K562 (cell line): ENCODE measurements around the gene CDHR1. TPM values are rescaled to one million over a fixed set of nuclear protein-coding genes. Genes with fewer than 3 reads are reported as not detected.
A peak's percentile ranks its signal among the peaks of the same experiment; 100 is the strongest.

Source experiments
- ATAC-seq: fragments of 200-7000 bp; cut with Tn5 transposase; 3 replicates; pipeline ENCODE4 v1.9.1; 2020; ENCODE audit warnings: moderate library complexity
- BruUV-seq: library from RNA; stranded (reverse); fragments of 400-500 nt; replicated peaks from 2 replicates; lab custom pipeline; 2021; lab: Mats Ljungman, UMichigan
- CTCF ChIA-PET: fragments of 300-600 bp; formaldehyde crosslinking; extraction: SDS; loops from one replicate; lab custom pipeline; 2021; ENCODE audit warnings: low intra/inter-chr PET ratio; lab: Yijun Ruan, JAX
- POLR2A ChIA-PET: fragments of 300-600, 350-650 bp; sonication (Branson Sonifier 250); formaldehyde crosslinking; extraction: SDS; loops from one replicate; lab custom pipeline; 2021; ENCODE audit warnings: antibody characterized with exemption, inconsistent platforms; lab: Yijun Ruan, JAX
- DNase-seq, 4 experiments: peaks; one replicate each; pipeline versions ENCODE4 v3.0.0 to v3.0.0-alpha.2; 2011 to 2018; ENCODE audit warnings: low spot score in 3 of 4, mixed read lengths in 3 of 4; ENCODE audit errors: extremely low read depth in 1 of 4
- FAIRE-seq: peaks from 2 replicates; lab custom pipeline; 2011; peaks lifted over from hg19 to GRCh38; lab: Jason Lieb, UNC
- H2AFZ ChIP-seq: 2 replicates; pipeline ENCODE4 v1.6.0; 2011; ENCODE audit warnings: low read depth, low read length, control low read depth, inconsistent platforms
- H3K27ac ChIP-seq: fragments of 200-600 bp; 3 replicates; pipeline ENCODE4 v1.8.0; 2011; ENCODE audit warnings: low read depth, mild to moderate bottlenecking, control low read depth, inconsistent platforms, low read length, moderate library complexity, mixed read lengths; ENCODE audit errors: extremely low read depth
- H3K27me3 ChIP-seq, 2 experiments: fragments of 300-600 bp in 1 of 2; 2 replicates in 1 of 2; 3 replicates in 1 of 2; pipeline versions ENCODE4 v1.6.0 to v1.8.0; 2011; ENCODE audit warnings: inconsistent platforms in 2 of 2, low read length in 2 of 2, mild to moderate bottlenecking in 1 of 2, mixed read lengths in 1 of 2, moderate library complexity in 1 of 2; ENCODE audit not compliant: control insufficient read depth in 2 of 2, insufficient read depth in 2 of 2
- H3K36me3 ChIP-seq: fragments of 300-600 bp; 3 replicates; pipeline ENCODE4 v1.8.0; 2011; ENCODE audit warnings: mild to moderate bottlenecking, low read length, inconsistent platforms; ENCODE audit not compliant: control insufficient read depth, insufficient read depth
- H3K4me1 ChIP-seq, 2 experiments: fragments of 200-600 bp in 1 of 2; replicated peaks in 1 of 2; 2 replicates in 1 of 2; 3 replicates in 1 of 2; pipeline versions ENCODE4 v1.5.1 to v1.8.0; 2011; ENCODE audit warnings: inconsistent platforms in 2 of 2, low read length in 2 of 2, mild to moderate bottlenecking in 1 of 2, mixed read lengths in 1 of 2, moderate library complexity in 1 of 2; ENCODE audit not compliant: control insufficient read depth in 2 of 2, insufficient read depth in 2 of 2
- H3K4me2 ChIP-seq: 2 replicates; pipeline ENCODE4 v1.6.1; 2011; ENCODE audit warnings: low read length, control low read depth, inconsistent platforms, mixed read lengths; ENCODE audit not compliant: insufficient read depth
- H3K4me3 ChIP-seq: fragments of 200-600 bp; sonication (generic), shearing (Covaris generic); 2 replicates; pipeline ENCODE4 v1.5.1; 2016; ENCODE audit warnings: control low read depth, inconsistent platforms
- H3K79me2 ChIP-seq: fragments of 200-600 bp; 3 replicates; pipeline ENCODE4 v1.8.0; 2011; ENCODE audit warnings: low read length, inconsistent platforms; ENCODE audit not compliant: control insufficient read depth, insufficient read depth
- H3K9ac ChIP-seq, 2 experiments: 2 replicates each; pipeline versions ENCODE4 v1.6.0 to v1.6.1; 2011; ENCODE audit warnings: low read depth in 2 of 2, low read length in 2 of 2, control low read depth in 1 of 2, inconsistent platforms in 1 of 2, mild to moderate bottlenecking in 1 of 2, mixed read lengths in 1 of 2; ENCODE audit not compliant: insufficient read depth in 1 of 2
- H3K9me1 ChIP-seq: one replicate; pipeline ENCODE4 v1.6.0; 2011; ENCODE audit warnings: inconsistent platforms, mild to moderate bottlenecking, low read length, moderate library complexity; ENCODE audit not compliant: control insufficient read depth, insufficient read depth
- H3K9me3 ChIP-seq: replicated peaks from 2 replicates; pipeline ENCODE4 v1.5.1; 2011; ENCODE audit warnings: low read depth, low read length, inconsistent platforms; ENCODE audit not compliant: control insufficient read depth, insufficient read depth
- H4K20me1 ChIP-seq: replicated peaks from 2 replicates; pipeline ENCODE4 v1.6.1; 2011; ENCODE audit warnings: low read length, inconsistent platforms, mixed read lengths; ENCODE audit not compliant: control insufficient read depth, insufficient read depth
- CC2D1A ChIP-seq: fragments of 450-650 bp; IDR thresholded peaks from 2 replicates; pipeline ENCODE4 v1.6.1; 2017; ENCODE audit warnings: mild to moderate bottlenecking
- FOXA1 ChIP-seq: fragments of 450-650 bp; IDR thresholded peaks from 2 replicates; pipeline ENCODE4 v1.6.1; 2016; ENCODE audit warnings: mild to moderate bottlenecking, borderline replicate concordance
- ILK ChIP-seq: fragments of 450-650 bp; IDR thresholded peaks from 2 replicates; pipeline ENCODE4 v1.6.1; 2016; ENCODE audit warnings: missing genetic modification characterization, low read depth, mild to moderate bottlenecking, missing compliant biosample characterization, moderate library complexity, borderline replicate concordance
- KLF13 ChIP-seq: fragments of 450-650 bp; IDR thresholded peaks from 2 replicates; pipeline ENCODE4 v1.6.1; 2016; ENCODE audit warnings: missing genetic modification characterization, low read depth, mild to moderate bottlenecking, missing compliant biosample characterization, moderate library complexity, borderline replicate concordance
- KLF6 ChIP-seq: fragments of 250-450 bp; sonication (Bioruptor Pico); IDR thresholded peaks from 2 replicates; pipeline ENCODE4 v1.4.0; 2020; ENCODE audit warnings: mild to moderate bottlenecking, moderate library complexity, borderline replicate concordance
- LARP7 ChIP-seq: fragments of 450-650 bp; IDR thresholded peaks from 2 replicates; pipeline ENCODE4 v1.6.1; 2016
- NEUROD1 ChIP-seq: fragments of 150-350 bp; IDR thresholded peaks from 2 replicates; pipeline ENCODE4 v1.6.1; 2014; ENCODE audit warnings: borderline replicate concordance, low read length, low read depth; ENCODE audit not compliant: partially characterized antibody
- NFXL1 ChIP-seq: fragments of 450-650 bp; formaldehyde crosslinking; IDR thresholded peaks from 2 replicates; pipeline ENCODE4 v1.4.0; 2021; ENCODE audit warnings: mild to moderate bottlenecking
- POLR2AphosphoS5 ChIP-seq: IDR thresholded peaks from 2 replicates; pipeline ENCODE4 v1.6.1; 2011; ENCODE audit warnings: mild to moderate bottlenecking, low read depth, low read length, moderate library complexity; ENCODE audit not compliant: control insufficient read depth, insufficient read depth
- POLR2G ChIP-seq: fragments of 200-400 bp; formaldehyde crosslinking; IDR thresholded peaks from 2 replicates; pipeline ENCODE4 v1.6.1; 2017; ENCODE audit warnings: low read depth, mild to moderate bottlenecking, antibody characterized with exemption, low read length, moderate library complexity
- RBFOX2 ChIP-seq: fragments of 200-400 bp; formaldehyde crosslinking; IDR thresholded peaks from 2 replicates; pipeline ENCODE4 v1.6.1; 2017; ENCODE audit warnings: low read depth, mild to moderate bottlenecking, low read length, moderate library complexity
- SMAD1 ChIP-seq: fragments of 150-350 bp; IDR thresholded peaks from 2 replicates; pipeline ENCODE4 v1.6.1; 2014; ENCODE audit warnings: low read length, low read depth; ENCODE audit not compliant: partially characterized antibody
- TAL1 ChIP-seq: fragments of 450-650 bp; IDR thresholded peaks from 2 replicates; pipeline ENCODE4 v1.6.1; 2016; ENCODE audit warnings: mild to moderate bottlenecking
- TEAD2 ChIP-seq: fragments of 450-650 bp; IDR thresholded peaks from 2 replicates; pipeline ENCODE4 v1.6.1; 2016; ENCODE audit warnings: missing genetic modification characterization, control low read depth, missing compliant biosample characterization
- ZNF165 ChIP-seq: fragments of 250-450 bp; sonication (Bioruptor Pico); IDR thresholded peaks from 2 replicates; pipeline ENCODE4 v1.4.0; 2020; ENCODE audit warnings: borderline replicate concordance
- ZNF384 ChIP-seq: IDR thresholded peaks from 2 replicates; pipeline ENCODE4 v1.6.1; 2012; ENCODE audit warnings: low read depth, low read length, improper control_type of control experiment
- ZNF41 ChIP-seq: fragments of 250-450 bp; sonication (Bioruptor Pico); conservative IDR thresholded peaks from 2 replicates; pipeline ENCODE4 v1.4.0; 2020; ENCODE audit warnings: mild to moderate bottlenecking
- ZNF583 ChIP-seq: fragments of 250-450 bp; sonication (Bioruptor Pico); IDR thresholded peaks from 2 replicates; pipeline ENCODE4 v1.4.0; 2020
- WGBS: fragments of 100-300 bp; shearing (Covaris generic); methylation state at CpG from one replicate; pipeline ENCODE4 v1.1.6; 2016; ENCODE audit warnings: low coverage, mixed read lengths; ENCODE audit not compliant: insufficient coverage; ENCODE audit errors: missing lambda C conversion rate; 5-methylcytosine and 5-hydroxymethylcytosine counted together
- in situ Hi-C: fragments of 300-500 bp; cut with MboI; formaldehyde crosslinking; loops from 4 replicates; pipeline ENCODE4 v1.15.0; 2018; ENCODE audit warnings: inconsistent platforms, mixed read lengths
- intact Hi-C: fragments of 100-400 bp; cut with micrococcal nuclease; formaldehyde crosslinking; loops from 2 replicates; pipeline ENCODE4 v1.14.2; 2022
- polyA plus RNA-seq, 8 experiments: library from polyadenylated mRNA; depleted of rRNA in 4 of 8; stranded (reverse) in 5 of 8; unstranded in 3 of 8; fragments of >200 nt; fragmentation: Nextera tagmentation in 2 of 8; fragmentation: Illumina TruSeq in 1 of 8; extraction: Ambion mirVana in 2 of 8; extraction: Trizol in 1 of 8; gene quantifications; 2 replicates each; pipeline versions ENCODE4 v1.2.1 to v1.2.3, GENCODE V29; 2011 to 2014; ENCODE audit warnings: inconsistent platforms in 1 of 8, missing spikeins in 1 of 8
- total RNA-seq, 7 experiments: library from RNA; depleted of rRNA in 6 of 7; stranded (reverse); fragments of >200 nt in 6 of 7; fragmentation: Illumina TruSeq in 2 of 7; extraction: Trizol in 2 of 7; gene quantifications; 2 replicates each; pipeline versions ENCODE4 v1.2.1 to v1.2.3, GENCODE V29; 2011 to 2021; ENCODE audit warnings: low replicate concordance in 1 of 7
- TF ChIP-seq, protein P1 (sequence below): sonication (generic); formaldehyde crosslinking; IDR thresholded peaks from 2 replicates; pipeline ENCODE4 v1.8.0; 2023; ENCODE audit warnings: mild to moderate bottlenecking, missing genetic modification reagents

CDHR1 gene
- total and polyA plus RNA-seq, 9 of the 15 experiments (the other 6 are each of a cell fraction or from before 2014, with no cell fraction given), result 0.03 to 0.99 (median 0.20) TPM

DNA sequence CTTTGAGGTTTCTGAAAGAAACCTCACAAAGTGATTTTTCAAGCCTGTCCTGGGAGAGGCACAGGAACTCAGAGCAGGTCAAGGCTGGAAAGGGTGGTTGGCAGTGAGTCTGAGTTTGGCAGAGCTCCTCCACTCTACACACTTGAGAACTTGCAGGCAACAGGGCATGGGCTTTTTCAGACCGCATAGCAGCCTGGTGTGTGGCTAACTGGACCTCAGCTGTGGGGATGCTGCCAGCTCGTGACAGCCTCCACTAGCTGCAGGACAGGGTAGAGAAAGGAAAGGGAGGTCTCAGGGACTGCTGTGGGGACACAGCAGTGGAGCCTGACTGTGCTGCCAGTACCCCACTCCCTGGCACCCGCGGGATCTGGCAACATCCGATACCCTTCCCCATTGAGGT, 2.6 kb downstream of the CDHR1 start (continued):
- no peak for TF ChIP-seq ZNF384
- TF ChIP-seq ZNF165 (CRISPR knock-in tag), result no peak
- TF ChIP-seq ILK (tag), result no peak
- TF ChIP-seq POLR2G, result no peak
- no peak for TF ChIP-seq CC2D1A
- TF ChIP-seq TAL1, result no peak
- no peak for TF ChIP-seq NEUROD1
- TF ChIP-seq, protein P1, sequence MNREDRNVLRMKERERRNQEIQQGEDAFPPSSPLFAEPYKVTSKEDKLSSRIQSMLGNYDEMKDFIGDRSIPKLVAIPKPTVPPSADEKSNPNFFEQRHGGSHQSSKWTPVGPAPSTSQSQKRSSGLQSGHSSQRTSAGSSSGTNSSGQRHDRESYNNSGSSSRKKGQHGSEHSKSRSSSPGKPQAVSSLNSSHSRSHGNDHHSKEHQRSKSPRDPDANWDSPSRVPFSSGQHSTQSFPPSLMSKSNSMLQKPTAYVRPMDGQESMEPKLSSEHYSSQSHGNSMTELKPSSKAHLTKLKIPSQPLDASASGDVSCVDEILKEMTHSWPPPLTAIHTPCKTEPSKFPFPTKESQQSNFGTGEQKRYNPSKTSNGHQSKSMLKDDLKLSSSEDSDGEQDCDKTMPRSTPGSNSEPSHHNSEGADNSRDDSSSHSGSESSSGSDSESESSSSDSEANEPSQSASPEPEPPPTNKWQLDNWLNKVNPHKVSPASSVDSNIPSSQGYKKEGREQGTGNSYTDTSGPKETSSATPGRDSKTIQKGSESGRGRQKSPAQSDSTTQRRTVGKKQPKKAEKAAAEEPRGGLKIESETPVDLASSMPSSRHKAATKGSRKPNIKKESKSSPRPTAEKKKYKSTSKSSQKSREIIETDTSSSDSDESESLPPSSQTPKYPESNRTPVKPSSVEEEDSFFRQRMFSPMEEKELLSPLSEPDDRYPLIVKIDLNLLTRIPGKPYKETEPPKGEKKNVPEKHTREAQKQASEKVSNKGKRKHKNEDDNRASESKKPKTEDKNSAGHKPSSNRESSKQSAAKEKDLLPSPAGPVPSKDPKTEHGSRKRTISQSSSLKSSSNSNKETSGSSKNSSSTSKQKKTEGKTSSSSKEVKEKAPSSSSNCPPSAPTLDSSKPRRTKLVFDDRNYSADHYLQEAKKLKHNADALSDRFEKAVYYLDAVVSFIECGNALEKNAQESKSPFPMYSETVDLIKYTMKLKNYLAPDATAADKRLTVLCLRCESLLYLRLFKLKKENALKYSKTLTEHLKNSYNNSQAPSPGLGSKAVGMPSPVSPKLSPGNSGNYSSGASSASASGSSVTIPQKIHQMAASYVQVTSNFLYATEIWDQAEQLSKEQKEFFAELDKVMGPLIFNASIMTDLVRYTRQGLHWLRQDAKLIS, result no peak

DNA sequence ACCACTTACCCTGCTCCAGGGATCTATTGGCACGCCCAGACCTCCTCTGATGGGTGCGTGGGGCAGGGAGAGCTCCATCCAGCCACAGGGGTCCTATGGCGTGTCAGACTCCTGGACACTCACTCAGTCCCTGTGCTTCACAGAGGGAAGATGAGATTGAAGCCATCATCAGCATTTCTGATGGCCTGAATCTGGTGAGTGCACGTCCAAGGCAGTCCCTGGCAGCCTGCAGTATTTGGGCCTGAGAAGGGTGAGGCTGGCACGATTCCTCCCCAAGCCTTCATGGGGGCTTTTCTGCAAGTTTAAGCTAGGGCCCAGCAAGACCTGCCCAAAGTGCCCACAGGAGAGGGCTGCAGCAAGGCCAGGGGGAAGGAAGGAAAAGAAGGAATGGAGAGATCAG, 3.3 kb downstream of the CDHR1 start:
- in situ Hi-C loops (no loop called here), intact Hi-C loops (no loop called here)
- DNase-seq (no peak), FAIRE-seq (no peak), ATAC-seq (no peak)
- Histone ChIP-seq H4K20me1 (peaks cover 6% of the 10 kb centered on the region; the same call in 1 of the 2 replicates), H3K9me3 (no peaks in the 10 kb centered on the region), H3K4me2 (no peak overlapping the region), H3K9ac (peak overlapping the region in 1 of 2 experiments; percentile 40; a peak in 1 of 4 replicates), H3K9me1 (no peaks in the 10 kb centered on the region), H3K4me1 (peaks cover 13 to 30% of the 10 kb centered on the region in 2 experiments; a peak in 4 of 5 replicates), H3K27ac (no peak overlapping the region), H2AFZ (no peak overlapping the region), H3K4me3 (no peak overlapping the region), H3K27me3 (peaks cover 36 to 62% of the 10 kb centered on the region in 2 experiments), H3K79me2 (no peaks in the 10 kb centered on the region), H3K36me3 (no peaks in the 10 kb centered on the region)
- no TSS peak for BruUV-seq
- 5% methylated on average over 5 of the region's 5 CpGs for whole genome bisulfite sequencing
- CTCF ChIA-PET, result no interaction called here
- POLR2A ChIA-PET, result interaction anchor here (0.5 to 1.4 kb wide), 3 partner anchors 9 to 277 kb away, joined by 3 to 4 read pairs (median 3); no protein-coding TSS in a partner anchor
- TF ChIP-seq ZNF583 (CRISPR knock-in tag), result no peak
- no peak for TF ChIP-seq KLF6 (CRISPR knock-in tag)
- TF ChIP-seq NFXL1 (CRISPR knock-in tag), result no peak
- TF ChIP-seq LARP7, result no peak
- no peak for TF ChIP-seq KLF13 (tag)
- no peak for TF ChIP-seq FOXA1
- TF ChIP-seq ZNF41 (CRISPR knock-in tag), result no peak
- TF ChIP-seq RBFOX2, result no peak
- no peak for TF ChIP-seq TEAD2 (tag)
- no peak for TF ChIP-seq SMAD1
- no peak for TF ChIP-seq POLR2AphosphoS5
